ENCODE data around the gene AACS. TPM values are rescaled to one million over a fixed set of nuclear protein-coding genes. Genes with fewer than 3 reads are reported as not detected.
A peak's percentile ranks its signal among the peaks of the same experiment; 100 is the strongest.

AACS gene
- total and polyA plus RNA-seq, 4 donors: 3.4 to 13.6 (median 7.3) TPM

GRCh38 chr12:125064492-125064891, 743 bp upstream of the AACS start:
- Histone ChIP-seq H3K27ac (ENCODE audit: low read depth in 1 of 2, low read length in 2 of 2) (no peak overlapping the region), H3K9me3 (ENCODE audit: control insufficient read depth in 4 of 4, low read length in 3 of 4) (no peaks in the 10 kb centered on the region), H3K4me3 (ENCODE audit: low read depth in 1 of 3, low read length in 3 of 3) (peak overlapping the region in 1 of 3 donors; percentile 89), H3K4me1 (ENCODE audit: control insufficient read depth in 4 of 4, insufficient read depth in 4 of 4, low read length in 3 of 4) (peaks cover 3 to 13% (median 9%) of the 10 kb centered on the region in 4 donors), H3K9ac (ENCODE audit: low read depth in 1 of 2, low read length in 2 of 2) (no peak overlapping the region), H3K27me3 (ENCODE audit: control insufficient read depth in 4 of 4, insufficient read depth in 4 of 4, low read length in 3 of 4) (no peaks in the 10 kb centered on the region), H3K36me3 (ENCODE audit: control insufficient read depth in 4 of 4, insufficient read depth in 3 of 4, low read depth in 1 of 4, low read length in 3 of 4) (no peaks in the 10 kb centered on the region)
- no peak for DNase-seq (ENCODE audit: low spot score)
- WGBS: 65% methylated on average over 5 of the region's 5 CpGs
- TF ChIP-seq FOXA1 (IDR thresholded peaks at IDR 0.05) (no peak), ZBTB33 (IDR thresholded peaks at IDR 0.05) (no peak), SP1 (IDR thresholded peaks at IDR 0.05) (no peak), JUND (IDR thresholded peaks at IDR 0.05) (no peak), MAX (IDR thresholded peaks at IDR 0.05) (no peak), RAD21 (IDR thresholded peaks at IDR 0.05) (no peak), NR2F2 (IDR thresholded peaks at IDR 0.05) (no peak), ATF3 (IDR thresholded peaks at IDR 0.05) (no peak), TAF1 (conservative IDR thresholded peaks at IDR 0.05) (no peak), RXRA (IDR thresholded peaks at IDR 0.05) (no peak), GABPA (IDR thresholded peaks at IDR 0.05 in 1 of 2, conservative IDR thresholded peaks at IDR 0.05 in 1 of 2) (no peak), HNF4A (conservative IDR thresholded peaks at IDR 0.05) (no peak), FOXA2 (IDR thresholded peaks at IDR 0.05) (no peak)

- 59% methylated on average over 18 of the region's 18 CpGs for WGBS
- Histone ChIP-seq H3K4me3 (ENCODE audit: low read depth in 1 of 3, low read length in 3 of 3) (peak overlapping the region; percentile 38 to 89 (median 84)), H3K4me1 (ENCODE audit: control insufficient read depth in 4 of 4, insufficient read depth in 4 of 4, low read length in 3 of 4) (peaks cover 3 to 13% (median 9%) of the 10 kb centered on the region in 4 donors), H3K9ac (ENCODE audit: low read depth in 1 of 2, low read length in 2 of 2) (peak overlapping the region in 1 of 2 donors; percentile 43), H3K27ac (ENCODE audit: low read depth in 1 of 2, low read length in 2 of 2) (no peak overlapping the region), H3K27me3 (ENCODE audit: control insufficient read depth in 4 of 4, insufficient read depth in 4 of 4, low read length in 3 of 4) (no peaks in the 10 kb centered on the region), H3K9me3 (ENCODE audit: control insufficient read depth in 4 of 4, low read length in 3 of 4) (no peaks in the 10 kb centered on the region), H3K36me3 (ENCODE audit: control insufficient read depth in 4 of 4, insufficient read depth in 3 of 4, low read depth in 1 of 4, low read length in 3 of 4) (no peaks in the 10 kb centered on the region)
- TF ChIP-seq TAF1 (conservative IDR thresholded peaks at IDR 0.05): no peak
- TF ChIP-seq SP1 (IDR thresholded peaks at IDR 0.05): no peak
- TF ChIP-seq RXRA (IDR thresholded peaks at IDR 0.05): no peak
- no peak for TF ChIP-seq FOXA1 (IDR thresholded peaks at IDR 0.05)
- TF ChIP-seq FOXA2 (IDR thresholded peaks at IDR 0.05): no peak
- no peak for DNase-seq (ENCODE audit: low spot score)
Observed at GRCh38 chr12:125065919-125066570, 810 bp downstream of the AACS start.

- TF ChIP-seq RAD21 (IDR thresholded peaks at IDR 0.05): no peak
- TF ChIP-seq CTCF (IDR thresholded peaks at IDR 0.05; ENCODE audit: low read depth, low read length, missing input control): no peak
- no peak for TF ChIP-seq FOXA1 (IDR thresholded peaks at IDR 0.05)
- peaks cover 3 to 13% (median 9%) of the 10 kb centered on the region in 4 donors for H3K4me1 ChIP-seq (ENCODE audit: control insufficient read depth in 4 of 4, insufficient read depth in 4 of 4, low read length in 3 of 4)
- DNase-seq (ENCODE audit: low spot score): no peak
- H3K4me3 ChIP-seq (ENCODE audit: low read depth in 1 of 3, low read length in 3 of 3): no peak overlapping the region
- H3K9me3 ChIP-seq (ENCODE audit: control insufficient read depth in 4 of 4, low read length in 3 of 4): no peaks in the 10 kb centered on the region
- no peak overlapping the region for H3K27ac ChIP-seq (ENCODE audit: low read depth in 1 of 2, low read length in 2 of 2)
- 89% methylated on average over 6 of the region's 6 CpGs for WGBS
- H3K27me3 ChIP-seq (ENCODE audit: control insufficient read depth in 4 of 4, insufficient read depth in 4 of 4, low read length in 3 of 4): no peaks in the 10 kb centered on the region
- H3K9ac ChIP-seq (ENCODE audit: low read depth in 1 of 2, low read length in 2 of 2): no peak overlapping the region
- H3K36me3 ChIP-seq (ENCODE audit: control insufficient read depth in 4 of 4, insufficient read depth in 3 of 4, low read depth in 1 of 4, low read length in 3 of 4): no peaks in the 10 kb centered on the region
Observed at GRCh38 chr12:125068391-125068790, 3.2 kb downstream of the AACS start.
